GM12864 (cell line): ENCODE measurements around the gene ZFP30.

Experiments
- DNase-seq: peaks from one replicate; pipeline ENCODE4 v3.0.0-alpha.2; 2011; ENCODE audit warnings: low read depth
- H3K4me3 ChIP-seq: 2 replicates; pipeline ENCODE4 v1.5.1; 2011; ENCODE audit warnings: mild to moderate bottlenecking, low read depth, low read length, control low read depth
- CTCF ChIP-seq: IDR thresholded peaks from 2 replicates; pipeline ENCODE4 v1.5.1; 2011; ENCODE audit warnings: low read depth, mild to moderate bottlenecking, moderate library complexity, low read length, control low read depth, inconsistent platforms; ENCODE audit errors: missing control alignments

Gene ZFP30

GRCh38 chr19:37655301-37655688, at the start of gene ZFP30:
TSS of gene ZFP30 (minus strand) at chr19:37655465. CDS start at chr19:37647822, 7,643 bp downstream.
- H3K4me3 ChIP-seq = peak within 1 kb of the TSS; percentile 85
- peak; percentile 40 for DNase-seq
- no peak for TF ChIP-seq CTCF

DNA sequence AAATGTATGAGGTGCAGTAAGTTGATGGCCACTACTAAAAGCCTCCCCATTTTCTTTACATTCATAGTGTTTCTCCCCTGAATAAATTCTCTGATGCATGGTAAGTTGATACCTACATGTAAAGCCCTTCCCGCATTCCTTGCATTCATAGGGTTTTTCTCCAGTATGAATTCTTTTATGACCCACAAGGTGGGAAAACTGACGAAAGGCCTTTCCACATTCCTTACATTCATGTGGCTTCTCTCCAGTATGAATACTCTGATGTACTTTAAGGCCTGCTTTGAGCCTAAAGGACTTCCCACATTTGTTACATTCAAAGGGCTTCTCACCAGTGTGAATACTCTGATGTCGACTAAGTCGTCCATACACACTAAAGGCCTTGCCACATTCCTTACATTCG, 43.8 kb upstream of the ZFP30 start:
- TF ChIP-seq CTCF = no peak
- no peak overlapping the region for H3K4me3 ChIP-seq
- DNase-seq = no peak

DNA sequence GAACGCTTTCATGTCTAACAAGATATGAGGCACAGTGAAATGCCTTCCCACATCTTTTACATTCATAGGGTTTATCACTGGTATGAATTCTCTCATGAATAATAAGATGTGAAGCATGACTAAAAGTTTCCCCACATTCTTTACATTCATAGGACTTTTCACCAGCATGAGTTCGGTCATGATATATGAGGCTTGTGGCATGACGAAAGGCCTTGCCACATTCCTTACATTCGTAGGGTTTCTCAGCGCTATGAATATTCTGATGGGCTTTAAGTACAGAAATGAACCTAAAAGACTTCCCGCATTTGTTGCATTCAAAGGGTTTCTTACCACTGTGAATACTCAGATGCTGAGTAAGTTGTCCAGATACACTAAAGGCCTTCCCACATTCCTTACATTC, 43.0 kb upstream of the ZFP30 start:
- no peak for TF ChIP-seq CTCF
- no peak overlapping the region for H3K4me3 ChIP-seq
- DNase-seq = no peak

DNA sequence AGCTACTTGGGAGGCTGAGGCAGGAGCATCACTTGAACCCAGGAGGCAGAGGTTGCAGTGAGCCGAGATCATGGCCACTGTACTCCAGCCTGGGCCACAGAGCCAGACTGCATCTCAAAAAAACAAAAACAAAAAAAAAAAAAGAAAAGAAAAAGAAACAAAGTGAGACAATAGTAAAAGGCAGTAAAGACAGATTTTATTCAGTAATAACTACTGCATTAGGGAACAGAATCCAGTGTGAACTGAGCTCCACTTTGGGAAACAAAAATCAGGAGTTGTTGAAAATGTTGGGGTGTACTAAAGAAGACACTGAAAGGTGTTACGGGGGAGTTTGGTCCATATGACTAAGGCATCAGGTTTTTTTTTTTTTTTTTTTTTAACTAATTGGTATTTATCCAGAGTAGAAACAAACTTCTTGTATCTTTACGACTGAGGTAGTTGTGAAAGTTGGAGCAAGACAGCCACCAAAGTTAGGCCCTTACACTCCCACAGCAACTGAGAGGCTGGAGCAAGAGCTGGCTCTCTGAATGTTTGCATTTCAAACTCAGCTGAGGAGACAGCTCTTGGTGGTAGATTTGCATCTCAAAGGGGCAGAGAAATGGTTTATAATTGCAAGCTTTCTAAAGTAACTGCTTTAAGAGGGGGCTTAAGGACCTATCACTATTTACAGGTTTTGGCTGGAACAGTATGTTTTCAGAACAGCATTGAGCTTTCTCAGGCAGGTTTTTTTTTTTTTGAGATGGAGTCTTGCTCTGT, 40.1 kb upstream of the ZFP30 start:
- no peak for TF ChIP-seq CTCF
- DNase-seq = no peak
- no peak overlapping the region for H3K4me3 ChIP-seq

GRCh38 chr19:37692956-37693620, 37.8 kb upstream of the ZFP30 start:
- no peak for TF ChIP-seq CTCF
- no peak for DNase-seq
- no peak overlapping the region for H3K4me3 ChIP-seq

DNA sequence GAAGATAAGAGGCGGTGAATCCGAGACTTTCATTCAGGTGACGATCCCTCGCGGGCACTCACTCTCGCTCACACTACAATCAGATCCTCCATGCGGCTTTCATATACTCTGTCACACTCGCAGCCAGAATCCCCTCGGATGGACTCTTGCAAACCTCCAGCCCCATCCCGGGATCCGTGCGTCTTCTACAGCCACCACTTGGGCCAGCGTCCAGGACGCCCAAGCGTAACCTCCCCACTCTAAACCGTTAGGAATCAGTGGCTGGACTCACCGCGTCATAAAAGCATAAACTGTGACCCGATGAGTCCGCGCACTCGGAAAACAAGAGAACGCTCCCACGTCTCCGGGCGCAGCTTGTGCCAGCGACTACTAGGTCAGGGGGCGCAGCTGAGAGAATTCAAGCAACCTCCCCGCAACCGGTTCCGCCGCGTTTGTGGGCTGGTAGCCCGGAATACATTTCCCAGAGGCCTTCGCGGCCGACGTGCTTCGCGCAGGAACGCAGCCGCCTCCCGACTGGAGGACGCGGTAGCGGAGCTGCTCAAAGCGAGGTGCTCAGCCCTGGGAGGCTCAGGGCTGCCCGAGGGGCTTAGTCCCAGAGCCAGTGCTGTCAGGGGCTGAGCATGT, 36.7 kb upstream of the ZFP30 start:
- H3K4me3 ChIP-seq = peak overlapping the region; percentile 45
- no peak for TF ChIP-seq CTCF
- DNase-seq = peak; percentile 8
